Suppressor macrophage treated with lipopolysaccharide for 1 hour (primary cell): ENCODE data around the gene CMBL.
A peak's percentile ranks its signal among the peaks of the same experiment; 100 is the strongest.
"Not testable (repeated sequence)": the region's sequence is repeated elsewhere in the genome, so short reads cannot be mapped to it uniquely, and the experiment has no call there.

Experiments used
- DNase-seq, 3 donors: peaks; one replicate each; pipeline ENCODE4 v3.0.0-alpha.2; 2020 to 2022

CMBL gene

GRCh38 chr5:10253390-10253789 lies 54.3 kb downstream of the CMBL start:
- DNase-seq, result no peak

- peak in 2 of 3 donors; percentile 31 to 33 for DNase-seq
These were observed 56.3 kb downstream of the CMBL start for GRCh38 chr5:10251405-10251804.

- DNase-seq, result peak in 1 of 3 donors; percentile 16
These were observed 56.9 kb downstream of the CMBL start for GRCh38 chr5:10250806-10251276.

- DNase-seq, result peak; percentile 95 to 99 (median 99)
These were observed 57.5 kb downstream of the CMBL start, which contains the start of gene CCT5 for GRCh38 chr5:10249948-10250805. Gene CCT5, plus strand, starts transcription at chr5:10250280. Its CDS starts 61 bp downstream, at chr5:10250341.

GRCh38 chr5:10248378-10249260 lies 59.1 kb downstream of the CMBL start:
- no peak for DNase-seq

GRCh38 chr5:10247217-10247616 lies 60.5 kb downstream of the CMBL start:
- not testable (repeated sequence) for DNase-seq

GRCh38 chr5:10246761-10247160 lies 60.9 kb downstream of the CMBL start:
- no peak for DNase-seq

- DNase-seq, result no peak
These were observed 63.3 kb downstream of the CMBL start for GRCh38 chr5:10244342-10244944.

- no peak for DNase-seq
These were observed 64.0 kb downstream of the CMBL start for GRCh38 chr5:10243660-10244240.

- no peak for DNase-seq
These were observed 72.4 kb downstream of the CMBL start for GRCh38 chr5:10235350-10235749.

GRCh38 chr5:10233505-10233904 lies 74.2 kb downstream of the CMBL start:
- peak in 2 of 3 donors; percentile 13 to 39 for DNase-seq

- no peak for DNase-seq
These were observed 74.7 kb downstream of the CMBL start for GRCh38 chr5:10233011-10233410.

GRCh38 chr5:10232386-10232785 lies 75.3 kb downstream of the CMBL start:
- no peak for DNase-seq

GRCh38 chr5:10229306-10230048 lies 78.2 kb downstream of the CMBL start:
- no peak for DNase-seq

GRCh38 chr5:10228288-10228687 lies 79.4 kb downstream of the CMBL start:
- DNase-seq, result no peak
